ENCODE measurements around the gene PCNX1. TPM values are rescaled to one million over a fixed set of nuclear protein-coding genes. Genes with fewer than 3 reads are reported as not detected.
"Not testable (repeated sequence)": the region's sequence is repeated elsewhere in the genome, so short reads cannot be mapped to it uniquely, and the experiment has no call there.

Gene PCNX1
- total and polyA plus RNA-seq, 2 experiments from 2014 or later, result 6.9 to 33.5 TPM

- Histone ChIP-seq H3K27me3 (replicated peaks; ENCODE audit: insufficient read depth) (no peaks in the 10 kb centered on the region), H3K36me3 (ENCODE audit: low read depth) (peaks cover 30% of the 10 kb centered on the region), H3K4me2 (ENCODE audit: unreplicated experiment) (no peak overlapping the region), H4K20me1 (ENCODE audit: insufficient read depth) (no peaks in the 10 kb centered on the region), H3F3A (ENCODE audit: insufficient read depth) (peaks cover 40% of the 10 kb centered on the region), H3K9me2 (ENCODE audit: insufficient read depth) (no peaks in the 10 kb centered on the region), H3K4me1 (ENCODE audit: insufficient read depth) (peaks cover 39% of the 10 kb centered on the region), H3K4me3 (no peak overlapping the region), H3K9ac (no peak overlapping the region), H3K9me3 (ENCODE audit: low read depth) (no peaks in the 10 kb centered on the region), H3K27ac (peak overlapping the region; percentile 50), H2AFZ (no peak overlapping the region), H3K79me2 (ENCODE audit: insufficient read depth) (0 out of 2 replicates have a peak, but pooled peaks cover 1% of the 10 kb centered on the region)
- TF ChIP-seq EZH2phosphoT487 (IDR thresholded peaks at IDR 0.05; ENCODE audit: insufficient read depth, low read depth) (no peak), EZH2 (IDR thresholded peaks at IDR 0.05; ENCODE audit: insufficient read depth, poor library complexity, severe bottlenecking) (no peak)
- in situ Hi-C loops (cut with MboI), result no loop called here
- DNase-seq, result peak; percentile 24
- WGBS, 2 experiments (ENCODE audit: low coverage in 1 of 2, low lambda C conversion rate in 2 of 2, missing lambda C conversion rate in 2 of 2), result 99 to 100% methylated on average over 2 of the region's 2 CpGs
Observed at GRCh38 chr14:71060825-71061455, 153.7 kb downstream of the PCNX1 start.

GRCh38 chr14:71061458-71061857, 154.2 kb downstream of the PCNX1 start:
- Histone ChIP-seq H3K27ac (peak overlapping the region; percentile 50), H3K79me2 (ENCODE audit: insufficient read depth) (peaks cover 7% of the 10 kb centered on the region), H3K4me3 (no peak overlapping the region), H3K4me1 (ENCODE audit: insufficient read depth) (peaks cover 39% of the 10 kb centered on the region), H3K4me2 (ENCODE audit: unreplicated experiment) (no peak overlapping the region), H3K9me3 (ENCODE audit: low read depth) (no peaks in the 10 kb centered on the region), H2AFZ (no peak overlapping the region), H3K27me3 (replicated peaks; ENCODE audit: insufficient read depth) (no peaks in the 10 kb centered on the region), H3K36me3 (ENCODE audit: low read depth) (peaks cover 30% of the 10 kb centered on the region), H4K20me1 (ENCODE audit: insufficient read depth) (no peaks in the 10 kb centered on the region), H3K9me2 (ENCODE audit: insufficient read depth) (no peaks in the 10 kb centered on the region), H3K9ac (no peak overlapping the region), H3F3A (ENCODE audit: insufficient read depth) (peaks cover 40% of the 10 kb centered on the region)
- peak; percentile 62 for DNase-seq
- WGBS, 2 experiments (ENCODE audit: low coverage in 1 of 2, low lambda C conversion rate in 2 of 2, missing lambda C conversion rate in 2 of 2), result 96 to 100% methylated on average over 1 of the region's 1 CpG
- no peak for TF ChIP-seq EZH2phosphoT487 (IDR thresholded peaks at IDR 0.05; ENCODE audit: insufficient read depth, low read depth)
- no peak for TF ChIP-seq EZH2 (IDR thresholded peaks at IDR 0.05; ENCODE audit: insufficient read depth, poor library complexity, severe bottlenecking)
- in situ Hi-C loops (cut with MboI), result no loop called here

GRCh38 chr14:71062581-71063303, 155.5 kb downstream of the PCNX1 start:
- WGBS, 2 experiments (ENCODE audit: low coverage in 1 of 2, low lambda C conversion rate in 2 of 2, missing lambda C conversion rate in 2 of 2), result 79 to 82% methylated on average over 5 of the region's 5 CpGs
- DNase-seq, result peak; percentile 49
- Histone ChIP-seq H3F3A (ENCODE audit: insufficient read depth) (peaks cover 40% of the 10 kb centered on the region), H3K36me3 (ENCODE audit: low read depth) (peaks cover 26% of the 10 kb centered on the region), H4K20me1 (ENCODE audit: insufficient read depth) (no peaks in the 10 kb centered on the region), H3K4me3 (no peak overlapping the region), H3K27ac (peak overlapping the region; percentile 16; the same call in 1 of the 2 replicates), H3K9ac (no peak overlapping the region), H3K9me3 (ENCODE audit: low read depth) (no peaks in the 10 kb centered on the region), H3K9me2 (ENCODE audit: insufficient read depth) (no peaks in the 10 kb centered on the region), H3K4me1 (ENCODE audit: insufficient read depth) (peaks cover 39% of the 10 kb centered on the region), H3K27me3 (replicated peaks; ENCODE audit: insufficient read depth) (no peaks in the 10 kb centered on the region), H2AFZ (no peak overlapping the region), H3K4me2 (ENCODE audit: unreplicated experiment) (peak overlapping the region; percentile 12), H3K79me2 (ENCODE audit: insufficient read depth) (peaks cover 19% of the 10 kb centered on the region)
- TF ChIP-seq EZH2phosphoT487 (IDR thresholded peaks at IDR 0.05; ENCODE audit: insufficient read depth, low read depth), result no peak
- no peak for TF ChIP-seq EZH2 (IDR thresholded peaks at IDR 0.05; ENCODE audit: insufficient read depth, poor library complexity, severe bottlenecking)
- in situ Hi-C loops (cut with MboI), result no loop called here

- peak overlapping the region; percentile 12 for H3K4me2 ChIP-seq (ENCODE audit: unreplicated experiment)
- H3K27me3 ChIP-seq (replicated peaks; ENCODE audit: insufficient read depth), result no peaks in the 10 kb centered on the region
- TF ChIP-seq EZH2phosphoT487 (IDR thresholded peaks at IDR 0.05; ENCODE audit: insufficient read depth, low read depth) (no peak), EZH2 (IDR thresholded peaks at IDR 0.05; ENCODE audit: insufficient read depth, poor library complexity, severe bottlenecking) (no peak)
- H3K4me1 ChIP-seq (ENCODE audit: insufficient read depth), result peaks cover 39% of the 10 kb centered on the region
- H3K27ac ChIP-seq, result peak overlapping the region; percentile 16; the same call in 1 of the 2 replicates
- peak; percentile 32 for DNase-seq
- no peaks in the 10 kb centered on the region for H4K20me1 ChIP-seq (ENCODE audit: insufficient read depth)
- peaks cover 22% of the 10 kb centered on the region for H3K79me2 ChIP-seq (ENCODE audit: insufficient read depth)
- H3K9ac ChIP-seq, result no peak overlapping the region
- H3K4me3 ChIP-seq, result no peak overlapping the region
- H3K9me2 ChIP-seq (ENCODE audit: insufficient read depth), result no peaks in the 10 kb centered on the region
- H3K36me3 ChIP-seq (ENCODE audit: low read depth), result peaks cover 19% of the 10 kb centered on the region
- peaks cover 40% of the 10 kb centered on the region for H3F3A ChIP-seq (ENCODE audit: insufficient read depth)
- no peak overlapping the region for H2AFZ ChIP-seq
- 45 to 50% methylated on average over 2 of the region's 2 CpGs for WGBS, 2 experiments (ENCODE audit: low coverage in 1 of 2, low lambda C conversion rate in 2 of 2, missing lambda C conversion rate in 2 of 2)
- in situ Hi-C loops (cut with MboI), result no loop called here
- no peaks in the 10 kb centered on the region for H3K9me3 ChIP-seq (ENCODE audit: low read depth)
Observed at GRCh38 chr14:71063351-71063750, 156.1 kb downstream of the PCNX1 start.

- Histone ChIP-seq H3F3A (ENCODE audit: insufficient read depth) (peaks cover 43% of the 10 kb centered on the region), H3K79me2 (ENCODE audit: insufficient read depth) (peaks cover 22% of the 10 kb centered on the region), H3K36me3 (ENCODE audit: low read depth) (peaks cover 24% of the 10 kb centered on the region), H3K4me1 (ENCODE audit: insufficient read depth) (peaks cover 39% of the 10 kb centered on the region)
- WGBS, 2 experiments (ENCODE audit: low coverage in 1 of 2, low lambda C conversion rate in 2 of 2, missing lambda C conversion rate in 2 of 2), result 98 to 100% methylated on average over 3 of the region's 3 CpGs
- H2AFZ ChIP-seq; H3K9ac ChIP-seq; H3K4me2 ChIP-seq (ENCODE audit: unreplicated experiment); in situ Hi-C loops (cut with MboI); H4K20me1 ChIP-seq (ENCODE audit: insufficient read depth); H3K9me3 ChIP-seq (ENCODE audit: low read depth); H3K4me3 ChIP-seq; H3K27me3 ChIP-seq (replicated peaks; ENCODE audit: insufficient read depth); H3K9me2 ChIP-seq (ENCODE audit: insufficient read depth); DNase-seq; H3K27ac ChIP-seq: not testable (repeated sequence)
Observed at GRCh38 chr14:71064747-71065146, 157.5 kb downstream of the PCNX1 start.

Measured in GM23248 (cell line).